GM12875 (cell line): ENCODE measurements around the gene GRN.

Experiments
- H3K4me3 ChIP-seq: one replicate; pipeline ENCODE4 v1.5.1; 2011; ENCODE audit warnings: low read depth, low read length, control low read depth
- TF ChIP-seq, protein P1 (sequence below): IDR thresholded peaks from 2 replicates; pipeline ENCODE4 v1.5.1; 2011; ENCODE audit warnings: low read depth, mild to moderate bottlenecking, control low read depth, inconsistent platforms, low read length, moderate library complexity, borderline replicate concordance; ENCODE audit not compliant: insufficient read depth

The GRN gene

GRCh38 chr17:44314869-44315661 is 30.0 kb upstream of the GRN start:
- H3K4me3 ChIP-seq = peak overlapping the region; percentile 46
- TF ChIP-seq, protein P1, sequence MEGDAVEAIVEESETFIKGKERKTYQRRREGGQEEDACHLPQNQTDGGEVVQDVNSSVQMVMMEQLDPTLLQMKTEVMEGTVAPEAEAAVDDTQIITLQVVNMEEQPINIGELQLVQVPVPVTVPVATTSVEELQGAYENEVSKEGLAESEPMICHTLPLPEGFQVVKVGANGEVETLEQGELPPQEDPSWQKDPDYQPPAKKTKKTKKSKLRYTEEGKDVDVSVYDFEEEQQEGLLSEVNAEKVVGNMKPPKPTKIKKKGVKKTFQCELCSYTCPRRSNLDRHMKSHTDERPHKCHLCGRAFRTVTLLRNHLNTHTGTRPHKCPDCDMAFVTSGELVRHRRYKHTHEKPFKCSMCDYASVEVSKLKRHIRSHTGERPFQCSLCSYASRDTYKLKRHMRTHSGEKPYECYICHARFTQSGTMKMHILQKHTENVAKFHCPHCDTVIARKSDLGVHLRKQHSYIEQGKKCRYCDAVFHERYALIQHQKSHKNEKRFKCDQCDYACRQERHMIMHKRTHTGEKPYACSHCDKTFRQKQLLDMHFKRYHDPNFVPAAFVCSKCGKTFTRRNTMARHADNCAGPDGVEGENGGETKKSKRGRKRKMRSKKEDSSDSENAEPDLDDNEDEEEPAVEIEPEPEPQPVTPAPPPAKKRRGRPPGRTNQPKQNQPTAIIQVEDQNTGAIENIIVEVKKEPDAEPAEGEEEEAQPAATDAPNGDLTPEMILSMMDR = no peak

DNA sequence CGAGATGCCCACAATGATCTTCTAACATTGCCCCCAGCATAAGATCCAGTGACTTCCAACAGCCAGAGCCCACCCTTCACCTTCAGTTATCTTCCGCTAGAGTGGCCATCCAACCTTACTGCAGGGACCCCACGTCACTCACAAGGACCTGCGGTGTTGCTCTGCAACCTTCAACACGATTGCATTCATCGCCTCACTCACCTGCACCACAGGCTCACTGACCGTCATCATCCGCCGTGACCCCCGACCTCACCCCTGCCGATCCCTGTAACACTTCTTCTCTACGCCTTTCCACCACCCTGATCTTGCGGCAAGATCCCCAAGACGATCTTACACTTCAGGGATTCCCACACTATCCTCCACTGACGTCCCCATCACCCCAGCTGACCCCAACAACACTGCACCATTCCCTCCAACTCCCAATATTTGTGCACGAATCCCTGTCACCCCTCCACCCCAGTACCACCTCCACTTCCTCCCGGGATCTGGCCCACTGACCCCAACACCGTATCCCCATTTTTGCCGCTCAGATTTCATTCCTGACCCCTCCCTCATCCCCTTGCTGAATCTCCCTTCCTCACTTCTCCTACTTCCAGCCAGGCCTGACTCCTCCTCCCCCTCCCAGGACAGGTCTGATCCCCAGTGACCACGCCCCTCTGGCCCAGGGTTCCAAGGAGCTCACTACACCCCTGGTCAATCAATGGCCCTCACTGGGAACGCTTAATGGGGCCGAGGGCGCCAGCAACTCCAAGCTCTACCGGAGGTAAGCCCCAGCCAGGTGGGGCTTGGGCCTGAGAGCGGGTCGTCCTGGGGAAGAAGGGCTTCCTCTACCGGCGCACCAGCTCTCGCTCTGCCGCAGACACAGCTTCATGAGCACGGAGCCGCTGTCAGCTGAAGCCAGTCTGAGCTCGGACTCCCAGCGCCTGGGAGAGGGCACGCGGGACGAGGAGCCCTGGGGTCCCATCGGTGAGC is 29.1 kb upstream of the GRN start:
- H3K4me3 ChIP-seq = no peak overlapping the region
- TF ChIP-seq, protein P1 = no peak

GRCh38 chr17:44317545-44317944 is 27.6 kb upstream of the GRN start:
- TF ChIP-seq, protein P1 = no peak
- H3K4me3 ChIP-seq = no peak overlapping the region

DNA sequence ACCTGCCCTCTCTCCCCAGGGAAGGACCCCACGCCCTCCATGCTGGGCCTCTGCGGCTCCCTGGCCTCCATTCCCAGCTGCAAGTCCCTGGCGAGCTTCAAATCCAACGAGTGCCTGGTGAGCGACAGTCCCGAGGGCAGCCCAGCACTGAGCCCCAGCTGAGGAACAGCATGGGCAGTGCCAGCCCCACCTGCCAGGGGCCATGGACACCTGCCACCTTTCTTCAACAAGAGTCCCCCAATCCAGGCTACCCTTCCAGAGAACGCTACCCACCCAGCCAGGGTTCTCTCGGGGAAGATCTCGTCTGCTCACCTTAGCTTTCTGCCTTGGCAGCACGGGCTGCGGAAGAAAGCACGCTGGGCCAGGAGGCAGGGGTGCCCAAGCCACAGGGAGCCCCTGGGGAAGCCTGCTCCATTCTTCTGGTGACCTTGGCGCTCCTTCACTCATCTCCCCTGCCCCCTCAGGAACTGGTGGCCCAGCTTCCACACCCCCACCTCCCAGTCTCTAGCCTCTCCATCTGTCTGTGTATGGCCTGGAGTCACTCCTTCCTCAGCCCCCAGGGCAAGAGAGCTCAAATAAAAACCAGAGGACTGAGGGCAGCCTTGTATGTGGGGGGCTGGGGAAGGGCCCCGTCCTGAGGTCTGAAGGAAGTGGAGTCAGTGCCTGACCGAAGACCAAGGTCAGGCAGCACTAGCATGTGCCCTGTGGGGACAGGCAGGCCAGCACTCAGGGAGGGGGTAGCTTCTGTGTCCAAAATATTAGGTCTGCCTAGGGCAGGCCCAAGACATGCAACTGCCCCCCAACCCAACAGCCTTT is 26.8 kb upstream of the GRN start:
- TF ChIP-seq, protein P1 = no peak
- no peak overlapping the region for H3K4me3 ChIP-seq

GRCh38 chr17:44320066-44320465 is 25.0 kb upstream of the GRN start:
- TF ChIP-seq, protein P1 = no peak
- H3K4me3 ChIP-seq = no peak overlapping the region

DNA sequence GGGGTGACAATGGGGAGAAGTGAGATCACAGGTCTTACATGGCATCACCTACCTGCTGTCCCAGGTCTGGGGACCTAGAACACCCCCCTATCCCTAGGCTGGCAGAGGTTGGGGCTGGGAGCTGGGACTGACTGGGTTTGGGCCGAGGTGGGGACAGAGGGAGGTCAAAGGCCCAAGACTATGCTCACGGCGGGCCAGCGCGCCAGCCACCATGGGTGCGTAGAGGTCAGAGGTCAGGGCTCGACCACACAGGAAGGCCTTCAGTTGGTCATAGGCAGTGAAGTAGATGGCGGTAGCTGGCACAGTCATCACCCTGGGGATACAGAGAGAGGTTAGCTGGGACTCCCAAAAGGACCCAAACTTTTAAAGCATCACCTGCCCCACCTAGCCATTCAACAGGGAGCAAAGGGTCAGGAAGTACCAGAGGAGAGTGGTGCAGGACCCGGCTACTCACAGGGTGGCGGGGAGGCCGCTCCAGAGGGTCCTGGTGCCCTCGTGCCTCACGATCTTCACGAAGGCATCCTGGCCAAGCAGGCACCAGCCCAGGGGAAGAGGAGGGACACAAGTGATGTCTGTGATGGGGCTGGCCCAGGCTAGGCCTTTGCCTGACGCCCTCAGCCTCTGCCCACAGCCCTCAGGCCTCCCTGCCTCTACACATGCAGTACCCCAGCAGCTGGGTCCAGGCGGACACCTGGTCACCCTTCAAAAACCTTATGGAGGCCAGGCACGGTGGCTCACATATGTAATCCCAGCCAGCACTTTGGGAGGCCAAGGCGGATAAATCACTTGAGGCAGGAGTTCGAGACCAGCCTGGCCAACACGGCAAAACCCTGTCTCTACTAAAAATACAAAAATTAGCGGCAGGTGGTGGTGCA is 23.6 kb upstream of the GRN start:
- TF ChIP-seq, protein P1 = no peak
- H3K4me3 ChIP-seq = no peak overlapping the region
